ENCODE measurements around the gene HINT1.

DNA sequence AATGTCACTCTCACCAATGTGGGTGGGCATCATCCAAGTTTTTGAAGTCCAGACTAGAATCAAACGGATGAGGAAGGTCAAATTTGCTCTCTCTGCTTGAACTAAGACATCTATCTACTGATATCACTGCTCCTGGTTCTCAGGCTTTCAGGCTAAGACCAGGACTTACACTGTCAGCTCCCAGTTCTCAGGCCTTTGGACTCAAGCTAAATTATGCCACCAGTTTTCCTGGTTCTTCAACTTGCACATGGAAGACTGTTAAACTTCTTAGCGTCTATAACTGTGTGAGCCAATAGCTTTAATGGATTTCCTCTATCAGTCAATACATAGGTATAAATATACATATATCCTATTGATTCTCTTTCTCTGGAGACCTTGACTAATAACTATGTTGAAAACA, 41.0 kb upstream of the HINT1 start:
- TF ChIP-seq YY1 (IDR thresholded peaks at IDR 0.05; ENCODE audit: low read depth) (no peak), CREB1 (IDR thresholded peaks at IDR 0.05; ENCODE audit: low read depth) (no peak), TAF1 (IDR thresholded peaks at IDR 0.05; ENCODE audit: low read depth) (no peak), ZBTB7A (IDR thresholded peaks at IDR 0.05; ENCODE audit: low read depth) (no peak), MAX (IDR thresholded peaks at IDR 0.05) (no peak), FOXM1 (IDR thresholded peaks at IDR 0.05; ENCODE audit: borderline replicate concordance, low read depth) (no peak)
- TF ChIP-seq, protein P1, sequence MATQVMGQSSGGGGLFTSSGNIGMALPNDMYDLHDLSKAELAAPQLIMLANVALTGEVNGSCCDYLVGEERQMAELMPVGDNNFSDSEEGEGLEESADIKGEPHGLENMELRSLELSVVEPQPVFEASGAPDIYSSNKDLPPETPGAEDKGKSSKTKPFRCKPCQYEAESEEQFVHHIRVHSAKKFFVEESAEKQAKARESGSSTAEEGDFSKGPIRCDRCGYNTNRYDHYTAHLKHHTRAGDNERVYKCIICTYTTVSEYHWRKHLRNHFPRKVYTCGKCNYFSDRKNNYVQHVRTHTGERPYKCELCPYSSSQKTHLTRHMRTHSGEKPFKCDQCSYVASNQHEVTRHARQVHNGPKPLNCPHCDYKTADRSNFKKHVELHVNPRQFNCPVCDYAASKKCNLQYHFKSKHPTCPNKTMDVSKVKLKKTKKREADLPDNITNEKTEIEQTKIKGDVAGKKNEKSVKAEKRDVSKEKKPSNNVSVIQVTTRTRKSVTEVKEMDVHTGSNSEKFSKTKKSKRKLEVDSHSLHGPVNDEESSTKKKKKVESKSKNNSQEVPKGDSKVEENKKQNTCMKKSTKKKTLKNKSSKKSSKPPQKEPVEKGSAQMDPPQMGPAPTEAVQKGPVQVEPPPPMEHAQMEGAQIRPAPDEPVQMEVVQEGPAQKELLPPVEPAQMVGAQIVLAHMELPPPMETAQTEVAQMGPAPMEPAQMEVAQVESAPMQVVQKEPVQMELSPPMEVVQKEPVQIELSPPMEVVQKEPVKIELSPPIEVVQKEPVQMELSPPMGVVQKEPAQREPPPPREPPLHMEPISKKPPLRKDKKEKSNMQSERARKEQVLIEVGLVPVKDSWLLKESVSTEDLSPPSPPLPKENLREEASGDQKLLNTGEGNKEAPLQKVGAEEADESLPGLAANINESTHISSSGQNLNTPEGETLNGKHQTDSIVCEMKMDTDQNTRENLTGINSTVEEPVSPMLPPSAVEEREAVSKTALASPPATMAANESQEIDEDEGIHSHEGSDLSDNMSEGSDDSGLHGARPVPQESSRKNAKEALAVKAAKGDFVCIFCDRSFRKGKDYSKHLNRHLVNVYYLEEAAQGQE (IDR thresholded peaks at IDR 0.05; ENCODE audit: low read depth), result no peak
